Muscle layer of duodenum (tissue), 2 donors: ENCODE data around the gene PPP3CB.

Experiments used
- H3K27ac ChIP-seq: one replicate; pipeline ENCODE4 v1.7.0; 2013; ENCODE audit warnings: mild to moderate bottlenecking, low read length
- H3K27me3 ChIP-seq: one replicate; pipeline ENCODE4 v1.7.0; 2013; ENCODE audit warnings: low read depth, mild to moderate bottlenecking, control low read depth, low read length
- H3K36me3 ChIP-seq, 2 donors: one replicate each; pipeline ENCODE4 v1.7.0; 2013; ENCODE audit warnings: low read length in 2 of 2, control low read depth in 1 of 2, mild to moderate bottlenecking in 1 of 2; ENCODE audit not compliant: insufficient read depth in 2 of 2, control insufficient read depth in 1 of 2
- H3K4me1 ChIP-seq, 2 donors: one replicate each; pipeline ENCODE4 v1.7.0; 2013; ENCODE audit warnings: low read length in 2 of 2, mild to moderate bottlenecking in 2 of 2, control low read depth in 1 of 2, moderate library complexity in 1 of 2; ENCODE audit not compliant: insufficient read depth in 2 of 2, control insufficient read depth in 1 of 2
- H3K4me3 ChIP-seq, 2 donors: one replicate each; pipeline ENCODE4 v1.7.0; 2013; ENCODE audit warnings: low read length in 2 of 2, low read depth in 1 of 2, mild to moderate bottlenecking in 1 of 2
- H3K9me3 ChIP-seq, 2 donors: one replicate each; pipeline ENCODE4 v1.7.0; 2013; ENCODE audit warnings: low read length in 2 of 2, control low read depth in 1 of 2, mild to moderate bottlenecking in 1 of 2; ENCODE audit not compliant: control insufficient read depth in 1 of 2
- donor health status: healthy.

Gene PPP3CB

DNA sequence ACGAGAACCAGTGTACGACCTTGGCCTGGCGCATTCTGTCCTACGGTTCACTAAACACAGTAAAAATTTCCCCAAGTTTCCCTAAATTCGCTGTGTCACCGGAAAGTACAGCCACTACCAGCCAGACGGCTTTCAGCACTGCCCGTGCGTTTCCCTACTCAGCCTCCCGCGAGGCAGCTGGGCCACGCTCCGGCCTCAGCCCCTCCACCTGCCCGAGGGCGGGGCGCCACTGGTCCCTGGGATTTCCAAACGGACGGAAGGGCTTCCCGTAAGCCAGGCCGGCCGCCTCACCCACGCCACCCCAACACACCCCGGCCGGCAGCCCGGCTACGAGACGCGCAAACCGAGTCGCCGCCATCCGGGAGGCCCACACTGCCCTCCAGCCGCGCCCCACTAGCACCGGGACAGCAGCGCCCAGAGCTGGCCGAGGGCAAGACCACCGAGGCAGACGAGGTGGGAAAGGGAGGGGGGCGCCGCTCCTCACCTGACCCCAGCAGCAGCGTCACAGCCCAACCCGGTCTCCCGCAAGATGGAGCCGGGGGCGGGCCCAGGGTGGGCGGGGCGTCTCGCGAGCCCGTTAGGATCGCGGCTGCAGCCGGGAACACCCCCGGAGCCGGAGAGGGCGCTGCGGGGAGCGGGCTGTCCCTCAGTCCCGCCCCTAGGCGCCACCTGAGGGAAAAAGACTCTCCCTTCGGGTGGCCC lies 82.1 kb downstream of the PPP3CB start, which contains the start of gene ANXA7:
ANXA7 (minus strand) TSS at position 531 of the 702 bp plus-strand sequence. CDS start 13,202 bp downstream, outside the sequence.
- Histone ChIP-seq H3K9me3 (no peaks in the 10 kb centered on the region), H3K4me1 (peaks cover 0 to 14% of the 10 kb centered on the region in 2 donors), H3K36me3 (no peaks in the 10 kb centered on the region), H3K4me3 (peak within 1 kb of the TSS; percentile 81 to 86), H3K27ac (peak within 1 kb of the TSS; percentile 88), H3K27me3 (no peaks in the 10 kb centered on the region)

DNA sequence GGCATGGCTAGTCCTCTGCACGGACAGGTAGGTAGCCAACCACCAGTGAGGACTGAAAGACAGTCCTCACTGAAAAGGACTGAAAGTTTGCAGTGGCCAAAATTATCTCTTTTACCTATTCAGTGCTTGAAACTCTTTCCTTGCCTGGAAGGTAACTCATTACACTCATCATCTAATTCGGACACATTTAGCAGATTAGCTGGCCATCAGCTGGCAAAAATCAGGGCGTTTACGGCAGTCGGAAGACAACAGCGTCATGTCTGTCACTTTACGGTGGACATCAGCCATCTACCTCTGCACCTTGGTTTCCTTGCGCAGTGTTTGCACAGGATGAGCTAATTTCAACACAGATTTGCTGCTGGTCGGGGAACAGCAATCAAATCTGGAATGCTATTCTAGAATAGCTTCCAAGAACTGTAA lies 82.7 kb downstream of the PPP3CB start:
- Histone ChIP-seq H3K36me3 (no peaks in the 10 kb centered on the region), H3K4me1 (peaks cover 0 to 16% of the 10 kb centered on the region in 2 donors), H3K9me3 (no peaks in the 10 kb centered on the region), H3K27ac (peak overlapping the region; percentile 88), H3K4me3 (peak overlapping the region; percentile 81 to 86), H3K27me3 (no peaks in the 10 kb centered on the region)

DNA sequence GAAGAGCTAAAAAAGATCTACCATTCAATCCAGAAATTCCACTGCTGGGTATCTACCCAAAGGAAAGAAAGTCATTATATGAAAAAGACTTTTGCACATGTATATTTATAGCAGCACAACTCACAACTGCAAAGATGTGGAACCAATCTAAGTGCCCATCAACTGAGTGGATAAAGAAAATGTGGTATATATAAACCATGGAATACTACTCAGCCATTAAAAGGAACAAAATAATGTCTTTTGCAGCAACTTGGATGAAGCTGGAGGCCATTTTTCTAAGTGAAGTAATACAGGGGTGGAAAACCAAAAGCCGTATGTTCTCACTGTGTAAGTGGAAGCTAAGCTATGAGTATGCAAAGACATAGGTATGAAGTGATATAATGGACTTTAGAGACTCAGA lies 84.9 kb downstream of the PPP3CB start:
- Histone ChIP-seq H3K4me3 (no peak overlapping the region), H3K36me3 (peaks cover 0 to 9% of the 10 kb centered on the region in 2 donors), H3K4me1 (peaks cover 0 to 16% of the 10 kb centered on the region in 2 donors), H3K27me3 (no peaks in the 10 kb centered on the region), H3K27ac (no peak overlapping the region), H3K9me3 (no peaks in the 10 kb centered on the region)

DNA sequence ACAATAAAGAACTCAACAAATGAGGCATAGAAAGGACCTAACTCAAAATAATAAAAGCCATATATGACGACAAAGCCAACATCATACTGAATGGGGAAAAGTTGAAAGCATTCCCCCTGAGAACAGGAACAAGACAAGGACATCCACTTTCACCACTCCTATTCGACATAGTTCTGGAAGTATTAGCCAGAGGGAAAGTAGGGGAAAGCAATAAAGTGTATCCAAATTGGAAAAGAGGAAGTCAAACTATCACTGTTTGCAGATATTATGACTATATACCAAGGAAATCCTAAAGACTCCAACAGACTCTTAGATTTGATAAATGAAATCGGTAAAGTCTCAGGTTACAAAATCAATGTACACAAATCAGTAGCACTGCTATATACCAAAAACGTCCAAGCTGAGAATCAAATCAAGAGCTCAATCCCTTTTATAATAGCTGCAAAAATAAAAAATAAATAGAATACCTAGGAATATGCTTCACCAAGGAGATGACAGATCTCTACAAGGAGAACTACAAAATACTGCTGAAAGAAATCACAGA lies 86.8 kb downstream of the PPP3CB start:
- Histone ChIP-seq H3K27me3 (no peaks in the 10 kb centered on the region), H3K27ac (no peak overlapping the region), H3K4me3 (no peak overlapping the region), H3K9me3 (no peaks in the 10 kb centered on the region), H3K4me1 (peaks cover 0 to 11% of the 10 kb centered on the region in 2 donors), H3K36me3 (peaks cover 0 to 9% of the 10 kb centered on the region in 2 donors)

DNA sequence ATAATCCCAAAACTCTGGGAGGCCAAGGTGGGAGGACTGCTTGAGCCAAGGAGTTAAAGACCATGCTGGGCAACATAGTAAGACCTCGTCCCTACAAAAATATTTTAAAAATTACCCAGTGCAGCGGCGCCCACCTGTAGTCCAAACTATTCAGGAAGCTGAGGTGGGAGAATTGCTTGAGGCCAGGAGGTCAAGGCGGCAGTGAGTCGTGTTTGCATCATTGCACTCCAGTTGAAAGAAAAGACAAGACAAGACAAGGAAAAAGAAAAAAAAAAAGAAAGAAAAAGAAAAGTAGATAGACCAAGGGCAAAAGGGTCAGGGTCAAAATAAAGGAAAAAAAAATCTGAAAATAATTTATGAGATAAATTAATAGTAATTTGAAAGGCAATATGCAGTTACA lies 87.8 kb downstream of the PPP3CB start:
- peaks cover 0 to 9% of the 10 kb centered on the region in 2 donors for H3K36me3 ChIP-seq
- no peaks in the 10 kb centered on the region for H3K9me3 ChIP-seq
- H3K27me3 ChIP-seq: no peaks in the 10 kb centered on the region
- no peak overlapping the region for H3K27ac ChIP-seq
- H3K4me1 ChIP-seq: peaks cover 0 to 11% of the 10 kb centered on the region in 2 donors
- no peak overlapping the region for H3K4me3 ChIP-seq

DNA sequence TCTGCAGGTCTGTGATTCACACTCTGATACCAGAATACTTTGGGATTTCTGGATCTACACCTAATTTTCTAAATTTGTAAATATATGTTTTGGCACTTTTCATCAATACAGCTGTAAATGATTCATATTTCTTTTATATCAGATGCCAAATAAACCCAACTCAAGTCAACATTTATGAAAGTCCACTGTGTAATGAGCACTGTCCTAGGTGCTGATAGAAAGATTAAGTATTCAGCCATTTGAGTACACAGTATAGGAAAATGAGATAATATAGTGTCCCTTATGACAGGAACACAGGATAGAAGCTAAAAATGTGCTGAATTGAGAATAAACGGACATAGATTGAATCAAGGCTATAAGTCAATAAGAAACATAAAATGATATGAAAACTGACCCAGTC lies 88.3 kb downstream of the PPP3CB start:
- Histone ChIP-seq H3K27me3 (no peaks in the 10 kb centered on the region), H3K36me3 (peaks cover 0 to 9% of the 10 kb centered on the region in 2 donors), H3K9me3 (no peaks in the 10 kb centered on the region), H3K27ac (no peak overlapping the region), H3K4me1 (peaks cover 0 to 11% of the 10 kb centered on the region in 2 donors), H3K4me3 (no peak overlapping the region)

DNA sequence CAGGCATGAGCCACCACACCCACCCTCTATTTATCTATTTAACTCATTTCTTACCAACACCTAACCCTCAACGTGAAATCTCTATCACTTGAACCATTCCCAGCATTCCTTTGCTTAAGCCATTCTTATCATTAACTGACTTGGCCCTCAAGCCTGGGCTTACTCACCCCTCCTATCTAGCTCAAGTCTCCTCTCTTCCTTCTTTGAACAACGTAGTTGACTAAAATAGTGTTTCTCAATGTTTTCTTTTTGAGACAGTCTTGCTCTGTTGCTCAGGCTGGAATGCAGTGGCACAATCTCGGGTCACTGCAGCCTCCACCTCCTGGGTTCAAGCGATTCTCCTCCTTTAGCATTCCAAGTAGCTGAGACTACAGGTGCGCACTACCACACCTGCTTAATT lies 89.0 kb downstream of the PPP3CB start:
- no peaks in the 10 kb centered on the region for H3K9me3 ChIP-seq
- H3K4me3 ChIP-seq: no peak overlapping the region
- H3K4me1 ChIP-seq: peaks cover 0 to 10% of the 10 kb centered on the region in 2 donors

DNA sequence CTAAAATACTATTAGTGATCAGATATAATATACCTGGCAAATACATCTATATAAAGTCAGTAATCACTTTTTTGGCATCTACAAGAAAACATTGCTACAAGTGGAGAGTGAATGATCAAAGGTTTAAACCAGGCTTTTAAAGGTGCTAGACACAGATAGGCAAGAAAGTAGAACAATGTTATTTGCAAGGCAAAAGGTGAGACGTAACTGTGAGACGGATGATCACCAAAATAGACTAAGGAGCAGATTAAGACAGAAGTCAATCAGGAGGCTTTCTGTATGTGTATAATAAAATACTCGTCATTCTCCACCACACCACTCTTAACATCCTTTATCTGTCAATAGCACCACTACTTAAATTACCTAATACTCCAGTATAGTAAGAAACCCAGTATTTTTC lies 90.3 kb downstream of the PPP3CB start:
- no peak overlapping the region for H3K4me3 ChIP-seq
- no peaks in the 10 kb centered on the region for H3K9me3 ChIP-seq
- H3K36me3 ChIP-seq: peaks cover 1 to 9% of the 10 kb centered on the region in 2 donors
- H3K27ac ChIP-seq: no peak overlapping the region
- H3K27me3 ChIP-seq: no peaks in the 10 kb centered on the region
- peaks cover 0 to 7% of the 10 kb centered on the region in 2 donors for H3K4me1 ChIP-seq

More for the DNA sequence above, 89.0 kb downstream of the PPP3CB start:
- Histone ChIP-seq H3K27me3 (no peaks in the 10 kb centered on the region), H3K27ac (no peak overlapping the region), H3K36me3 (peaks cover 0 to 9% of the 10 kb centered on the region in 2 donors)

DNA sequence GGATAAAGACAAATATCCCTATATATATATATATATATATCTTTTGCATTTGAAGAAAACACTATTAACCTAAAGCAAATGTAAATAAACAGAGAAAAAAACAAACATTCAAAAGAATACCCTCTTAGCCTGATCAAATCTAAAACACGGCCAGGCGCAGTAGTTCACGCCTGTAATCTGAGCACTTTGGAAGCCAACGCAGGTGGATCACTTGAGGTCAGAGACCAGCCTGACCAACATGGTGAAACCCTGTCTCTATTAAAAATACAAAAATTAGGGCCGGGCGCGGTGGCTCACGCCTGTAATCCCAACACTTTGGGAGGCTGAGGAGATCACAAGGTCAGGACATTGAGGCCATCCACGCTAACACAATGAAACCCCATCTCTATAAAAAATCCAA lies 91.1 kb downstream of the PPP3CB start:
- Histone ChIP-seq H3K4me1 (peaks cover 0 to 7% of the 10 kb centered on the region in 2 donors), H3K27ac (no peak overlapping the region)

DNA sequence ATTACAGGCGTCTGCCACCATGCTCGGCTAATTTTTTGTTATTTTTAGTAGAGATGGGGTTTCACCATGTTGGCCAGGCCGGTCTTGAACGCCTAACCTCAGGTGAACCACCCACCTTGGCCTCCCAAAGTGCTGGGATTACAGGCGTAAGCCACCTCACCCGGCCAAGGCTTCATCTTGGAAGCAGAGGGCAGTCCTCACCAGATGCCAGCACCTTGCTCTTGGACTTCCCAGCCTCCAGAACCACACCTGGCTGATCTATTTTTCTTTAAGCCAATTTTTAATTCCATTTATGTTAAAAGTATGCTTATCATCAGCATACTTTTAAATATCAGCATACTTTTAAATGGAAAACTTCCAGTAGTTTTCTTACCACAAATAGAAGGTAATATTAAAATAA lies 94.2 kb downstream of the PPP3CB start:
- Histone ChIP-seq H3K4me3 (no peak overlapping the region), H3K27me3 (no peaks in the 10 kb centered on the region), H3K4me1 (no peaks in the 10 kb centered on the region), H3K27ac (no peak overlapping the region), H3K9me3 (no peaks in the 10 kb centered on the region), H3K36me3 (peaks cover 14 to 23% of the 10 kb centered on the region in 2 donors)

More for the DNA sequence above, 91.1 kb downstream of the PPP3CB start:
- H3K4me3 ChIP-seq: no peak overlapping the region
- no peaks in the 10 kb centered on the region for H3K9me3 ChIP-seq
- peaks cover 3 to 9% of the 10 kb centered on the region in 2 donors for H3K36me3 ChIP-seq
- H3K27me3 ChIP-seq: no peaks in the 10 kb centered on the region

DNA sequence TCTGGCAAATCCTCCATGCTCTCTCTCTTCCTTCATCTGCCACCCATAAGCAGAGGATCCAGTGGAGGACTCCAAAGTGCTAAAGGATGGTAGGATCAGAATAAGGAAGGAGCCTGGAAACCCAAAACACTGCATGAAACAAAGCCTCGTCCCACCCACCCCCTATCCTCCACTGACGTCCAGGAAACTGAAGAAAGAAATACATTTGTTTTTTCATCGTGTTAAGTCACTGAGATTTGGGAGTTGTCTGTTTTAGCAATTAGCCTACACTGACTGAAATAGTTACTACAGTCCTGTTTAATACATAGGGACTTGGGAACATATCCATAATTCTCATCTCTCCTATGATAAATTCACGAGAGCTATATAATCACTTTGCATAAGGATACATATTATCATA lies 96.8 kb downstream of the PPP3CB start:
- Histone ChIP-seq H3K27ac (no peak overlapping the region), H3K4me1 (no peaks in the 10 kb centered on the region), H3K4me3 (no peak overlapping the region), H3K27me3 (no peaks in the 10 kb centered on the region), H3K9me3 (no peaks in the 10 kb centered on the region), H3K36me3 (peaks cover 33 to 40% of the 10 kb centered on the region in 2 donors)
